CD4-positive, alpha-beta T cell treated with Interferon alpha-2 for 1 hour (primary cell): Measurements from ENCODE around the gene TADA2B.

Source experiments
- DNase-seq, 2 donors: peaks; one replicate each; pipeline ENCODE4 v3.0.0-alpha.2; 2020 to 2022

TADA2B gene

DNA sequence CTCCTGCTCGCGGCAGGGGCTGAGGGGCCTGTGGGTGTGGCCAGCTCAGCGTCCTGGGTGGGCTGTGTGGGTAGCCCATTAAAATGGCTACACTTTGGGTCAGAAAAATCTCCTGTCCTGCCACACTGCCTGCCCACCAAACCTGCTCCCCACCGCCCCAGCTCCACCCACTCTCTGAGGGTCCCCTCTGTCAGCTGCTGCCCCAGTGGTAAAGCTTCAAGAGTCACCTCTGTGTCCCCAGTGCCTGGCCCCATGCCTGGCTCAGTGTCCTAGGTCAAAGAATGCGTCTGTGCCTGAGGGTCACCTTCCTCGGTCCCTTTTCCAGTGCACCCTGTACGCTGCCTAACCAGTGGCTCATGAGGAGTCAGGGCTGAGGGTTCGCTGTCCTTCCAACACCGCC lies 24.9 kb upstream of the TADA2B start:
- DNase-seq = no peak

DNA sequence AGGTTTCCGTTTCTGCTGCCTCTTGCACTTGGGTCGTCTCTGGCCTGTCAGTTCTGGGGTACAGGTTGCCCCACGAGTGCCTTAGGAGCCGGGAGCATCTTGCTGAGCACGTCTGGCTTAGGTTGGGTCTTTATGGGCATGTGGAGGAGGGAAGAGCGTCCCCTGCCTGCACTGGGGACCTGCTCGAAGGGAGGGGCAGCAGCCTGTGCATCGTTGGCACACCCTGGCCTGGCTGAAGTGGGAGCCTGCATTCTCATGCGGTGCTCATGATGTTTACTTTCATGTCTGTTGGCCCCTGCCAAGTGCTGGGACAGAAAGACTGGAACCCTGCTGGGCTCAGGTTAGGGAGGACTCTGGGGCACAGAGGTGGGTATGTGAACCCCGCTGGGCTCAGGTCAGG lies 23.8 kb upstream of the TADA2B start:
- no peak for DNase-seq

DNA sequence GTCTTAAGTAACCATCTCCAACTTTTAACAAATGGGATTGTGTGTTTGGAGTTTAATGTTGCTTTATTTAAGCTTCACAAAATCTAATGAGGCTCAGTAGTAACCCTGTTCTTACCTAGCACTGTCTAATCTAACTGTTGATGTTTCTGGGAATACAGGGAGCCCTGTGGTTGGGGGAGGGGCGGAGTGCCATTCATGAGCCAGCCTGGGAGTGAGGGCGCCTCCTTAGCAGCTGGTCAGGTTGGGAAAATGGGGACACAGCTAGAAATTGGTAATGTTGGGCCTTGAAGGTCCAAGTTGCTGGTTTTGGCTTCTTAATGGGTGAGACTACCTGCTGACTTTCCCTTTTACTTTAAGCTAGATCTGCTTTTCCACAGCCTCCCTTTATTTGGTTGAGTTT lies 22.9 kb upstream of the TADA2B start:
- DNase-seq = no peak

DNA sequence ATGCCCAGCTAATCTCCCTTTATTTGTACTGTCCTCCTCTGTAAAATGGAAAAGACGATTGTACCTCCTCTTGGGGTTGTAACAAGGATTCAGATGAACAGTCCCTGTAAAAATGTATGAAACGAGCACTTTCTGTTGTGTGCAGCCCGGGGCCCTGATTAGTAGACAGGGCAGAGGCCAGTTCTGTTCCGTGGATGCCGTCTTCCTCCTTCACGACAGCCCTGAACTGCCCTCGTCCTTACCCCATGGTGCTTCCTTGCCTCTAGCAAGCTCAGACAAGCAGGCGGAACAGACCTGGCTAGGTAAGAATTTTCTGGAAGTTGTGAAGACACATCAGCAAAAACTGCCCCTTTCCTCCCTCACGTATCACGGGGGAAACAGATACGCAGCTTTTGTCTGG lies 22.3 kb upstream of the TADA2B start:
- no peak for DNase-seq

DNA sequence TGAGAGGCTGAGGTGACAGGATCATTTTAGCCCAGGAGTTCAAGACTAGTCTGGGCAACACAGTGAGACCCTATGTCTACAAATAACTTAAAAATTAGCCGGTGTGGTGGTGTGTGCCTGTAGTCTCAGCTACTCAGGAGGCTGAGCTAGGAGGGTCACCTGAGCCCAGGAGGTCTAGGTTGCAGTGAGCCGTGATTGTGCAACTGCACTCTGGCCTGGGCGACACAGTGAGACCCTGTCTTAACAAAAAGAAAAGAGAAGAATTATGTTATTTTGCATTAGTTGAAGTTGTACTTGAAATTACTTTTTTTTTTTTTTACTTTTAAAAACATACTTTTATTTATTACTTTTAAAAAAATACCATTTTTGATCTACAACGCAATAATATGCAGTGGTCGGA lies 21.8 kb upstream of the TADA2B start:
- no peak for DNase-seq

DNA sequence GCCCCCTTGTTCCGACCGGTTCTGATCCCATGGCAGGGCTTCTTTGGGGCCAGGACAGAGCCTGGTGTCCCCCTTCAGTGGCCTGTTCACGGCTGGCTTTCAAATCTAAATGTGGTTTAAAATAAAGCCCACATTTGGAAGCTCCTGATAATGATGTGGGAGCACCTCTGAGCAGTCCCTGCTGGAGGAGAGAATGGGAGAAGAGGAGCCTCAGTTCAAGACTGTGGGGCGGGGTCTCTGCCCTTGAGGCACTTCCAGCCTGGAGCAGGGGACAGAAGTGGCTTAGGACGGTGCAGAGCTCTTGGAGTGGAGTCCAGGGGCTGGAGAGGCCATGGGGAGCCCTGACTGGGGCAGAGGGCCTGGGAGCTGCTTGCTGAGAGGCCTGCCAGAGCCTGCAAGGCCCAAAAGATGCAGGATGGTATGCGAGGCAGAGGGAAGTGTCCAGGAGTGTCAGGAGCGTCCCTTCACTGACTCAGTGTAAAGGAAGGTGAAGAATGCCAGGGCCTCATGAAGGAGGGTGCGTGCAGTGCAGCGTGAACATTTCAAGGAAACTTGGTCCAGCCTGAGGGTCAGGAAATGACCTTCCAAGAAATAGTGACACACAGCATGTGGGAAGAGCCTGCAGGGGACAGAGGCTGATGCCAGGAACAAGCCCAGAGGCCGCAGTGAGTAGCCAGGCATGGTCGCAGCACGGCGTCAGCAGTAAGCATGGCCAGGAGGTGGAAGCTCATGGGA lies 21.1 kb upstream of the TADA2B start:
- DNase-seq = no peak

DNA sequence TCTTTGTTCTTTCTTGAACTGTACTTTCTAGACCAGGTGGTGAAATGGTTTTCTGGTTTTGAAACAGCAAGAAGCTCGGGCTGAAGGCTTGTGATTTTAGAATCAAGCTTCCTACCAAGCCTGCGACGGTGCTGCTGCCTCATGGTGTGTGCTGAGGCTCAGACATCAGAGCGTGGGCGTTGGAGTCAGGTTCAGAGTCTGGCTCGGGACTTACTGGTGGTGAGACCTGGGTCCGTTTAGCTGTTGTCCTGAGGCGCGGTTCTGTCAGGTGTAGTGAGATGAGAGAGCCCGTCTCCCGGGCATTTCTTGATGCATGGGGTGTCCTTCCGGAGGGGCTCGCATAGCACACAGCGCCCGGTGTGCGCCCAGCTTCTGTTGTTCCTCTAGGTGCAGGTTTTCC lies 19.7 kb upstream of the TADA2B start:
- no peak for DNase-seq

DNA sequence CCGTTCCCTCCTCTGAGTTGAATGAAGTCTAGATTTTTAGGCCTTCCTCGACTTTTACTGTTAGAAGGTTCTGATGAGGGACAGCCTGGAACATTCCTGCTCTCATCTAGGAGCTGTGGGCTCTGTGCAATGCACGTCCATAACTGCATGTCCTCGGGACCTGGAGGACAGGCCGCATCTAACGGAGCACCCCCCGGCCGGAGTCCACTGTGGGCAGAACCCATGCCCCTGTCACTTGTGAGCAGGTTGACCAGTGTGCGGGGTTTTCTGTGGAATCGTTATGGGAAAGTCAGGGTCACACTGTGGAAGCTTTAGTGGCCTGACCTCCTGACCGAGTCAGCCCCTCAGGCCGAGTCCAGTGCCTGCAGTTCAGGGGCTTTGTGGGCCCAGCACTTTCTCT lies 19.3 kb upstream of the TADA2B start:
- no peak for DNase-seq

DNA sequence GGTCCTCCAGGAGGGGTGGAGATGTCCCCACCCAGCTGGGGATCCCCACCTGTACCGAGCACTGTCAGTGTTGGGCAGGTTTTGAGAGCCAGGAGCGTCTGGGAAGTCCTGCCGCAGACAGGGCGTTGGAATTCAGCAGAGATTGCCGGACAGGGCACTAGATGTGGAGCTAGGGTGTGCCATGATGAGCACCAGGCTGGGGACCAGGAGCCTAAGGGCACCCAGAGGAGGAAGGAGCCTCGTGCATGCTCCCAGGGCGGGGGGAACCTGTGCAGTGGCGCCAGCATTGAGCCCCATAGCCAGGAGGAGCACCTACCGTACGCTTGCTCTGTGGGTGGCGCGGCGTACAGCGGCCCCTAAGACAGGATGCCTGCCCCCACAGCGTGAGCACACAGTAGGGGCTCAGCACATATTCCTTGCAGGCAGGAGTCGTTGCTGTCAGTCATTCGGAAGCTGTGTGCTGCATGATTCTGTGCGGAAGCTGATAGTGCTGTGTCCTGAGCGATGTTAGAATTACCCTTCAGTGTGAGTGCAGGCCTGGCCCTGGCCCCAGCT lies 18.8 kb upstream of the TADA2B start:
- DNase-seq = no peak

DNA sequence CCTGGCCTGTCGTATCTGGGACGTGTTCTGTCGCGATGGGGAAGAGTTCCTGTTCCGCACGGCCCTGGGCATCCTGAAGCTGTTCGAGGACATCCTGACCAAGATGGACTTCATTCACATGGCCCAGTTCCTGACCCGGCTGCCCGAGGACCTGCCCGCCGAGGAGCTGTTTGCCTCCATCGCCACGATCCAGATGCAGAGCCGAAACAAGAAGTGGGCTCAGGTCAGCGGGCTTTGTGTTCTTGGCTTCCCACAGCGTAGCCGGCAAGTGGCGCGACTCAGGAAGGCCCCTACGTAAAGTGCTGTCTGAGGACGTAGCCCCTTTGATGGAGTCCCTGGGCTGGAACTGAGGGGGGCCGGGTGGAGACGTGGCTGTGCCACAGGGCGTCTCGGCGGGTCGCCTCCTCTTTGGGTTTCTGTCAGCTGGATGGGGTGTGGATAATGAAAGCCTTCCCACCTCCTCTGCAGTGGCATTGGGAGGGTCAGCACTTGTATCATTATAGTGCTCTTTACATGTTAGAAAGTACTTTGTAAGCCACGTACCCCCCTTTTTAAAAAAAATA lies 18.1 kb upstream of the TADA2B start:
- no peak for DNase-seq

DNA sequence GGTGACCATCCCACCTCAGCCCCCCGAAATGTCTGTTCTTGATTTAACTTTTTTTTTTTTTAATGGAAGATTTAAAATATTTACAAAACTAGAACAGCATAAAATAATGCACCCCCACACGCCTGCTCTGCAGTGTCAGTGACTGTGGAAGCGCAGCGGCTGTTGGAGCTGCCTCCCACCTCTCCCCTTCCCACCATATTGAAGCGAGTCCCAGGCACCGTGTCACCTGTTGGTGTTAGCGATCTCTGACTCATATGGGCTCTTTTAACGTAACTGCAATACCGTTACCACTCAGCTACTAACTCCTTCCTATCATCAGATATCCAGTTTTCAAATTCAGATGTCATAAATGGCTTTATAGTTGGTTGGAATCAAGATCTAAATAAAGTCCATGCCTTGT lies 17.1 kb upstream of the TADA2B start:
- DNase-seq = no peak

DNA sequence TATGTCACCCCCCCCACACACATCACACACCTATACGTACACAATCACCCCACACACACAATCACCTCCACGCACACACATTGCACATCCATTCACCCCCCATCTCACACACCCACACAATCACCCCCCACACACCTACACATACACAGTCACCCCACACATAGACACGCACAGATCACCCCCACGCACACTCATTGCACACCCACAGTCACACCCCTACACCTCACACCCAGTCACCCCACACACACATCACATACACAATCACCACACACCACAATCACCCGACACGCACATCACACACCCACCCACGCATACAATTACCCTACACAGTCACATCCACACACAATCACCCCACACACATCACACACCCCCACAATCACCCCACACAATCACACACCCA lies 15.9 kb upstream of the TADA2B start:
- no peak for DNase-seq

DNA sequence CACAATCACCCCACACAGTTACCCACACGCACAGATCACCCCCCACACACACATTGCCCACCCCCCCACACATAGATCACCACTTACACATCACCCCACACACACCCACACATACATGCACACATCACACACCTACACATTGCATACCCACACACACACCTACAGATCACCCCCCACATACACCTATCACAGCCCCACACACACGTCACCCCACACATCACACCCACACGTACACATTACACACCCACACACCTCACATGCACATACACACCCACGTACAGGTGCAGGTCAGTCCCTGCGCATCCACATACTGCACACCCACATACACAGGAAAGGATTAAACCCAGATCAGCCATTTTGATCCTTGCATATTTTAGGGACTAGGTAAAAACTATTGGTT lies 15.3 kb upstream of the TADA2B start:
- no peak for DNase-seq

DNA sequence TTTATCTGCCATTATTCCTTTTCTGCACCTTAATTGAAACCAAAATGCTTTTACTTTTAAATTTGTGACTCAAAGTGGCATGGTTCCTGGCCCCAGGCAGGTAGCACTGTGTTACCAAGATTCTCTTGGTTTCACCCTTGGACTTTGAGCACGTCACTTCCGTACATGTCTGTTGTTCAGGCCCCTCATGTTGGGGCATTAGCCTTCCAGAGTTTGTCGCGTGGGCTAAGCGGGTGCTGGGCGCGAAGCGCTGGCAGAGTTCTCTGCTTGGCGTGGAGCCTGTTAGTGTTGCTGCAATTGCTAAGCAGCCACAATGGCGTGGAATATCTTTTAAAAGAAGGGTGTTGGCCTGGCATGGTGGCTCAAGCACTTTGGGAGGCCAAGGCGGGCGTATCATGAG lies 14.0 kb upstream of the TADA2B start:
- no peak for DNase-seq

DNA sequence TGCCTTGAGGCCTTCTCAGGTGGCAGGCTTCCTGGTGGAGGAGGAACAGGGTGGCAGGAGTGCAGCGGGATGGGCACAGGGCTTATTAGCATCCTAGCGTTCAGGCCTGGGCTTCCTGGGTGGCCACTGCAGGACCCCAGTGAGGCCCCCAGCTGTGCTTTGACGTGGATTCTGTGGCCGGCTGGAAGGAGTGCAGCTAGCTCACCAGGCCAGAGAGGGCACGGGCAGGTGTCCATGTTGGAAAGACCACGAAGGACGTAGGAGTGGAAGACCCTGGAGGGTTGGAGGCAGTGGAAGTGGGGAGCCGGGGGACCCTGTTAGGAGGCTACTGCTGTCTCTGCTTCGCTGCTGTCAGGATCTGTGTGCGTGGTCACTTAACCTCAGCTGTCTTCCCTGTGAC lies 13.3 kb upstream of the TADA2B start:
- DNase-seq = no peak

DNA sequence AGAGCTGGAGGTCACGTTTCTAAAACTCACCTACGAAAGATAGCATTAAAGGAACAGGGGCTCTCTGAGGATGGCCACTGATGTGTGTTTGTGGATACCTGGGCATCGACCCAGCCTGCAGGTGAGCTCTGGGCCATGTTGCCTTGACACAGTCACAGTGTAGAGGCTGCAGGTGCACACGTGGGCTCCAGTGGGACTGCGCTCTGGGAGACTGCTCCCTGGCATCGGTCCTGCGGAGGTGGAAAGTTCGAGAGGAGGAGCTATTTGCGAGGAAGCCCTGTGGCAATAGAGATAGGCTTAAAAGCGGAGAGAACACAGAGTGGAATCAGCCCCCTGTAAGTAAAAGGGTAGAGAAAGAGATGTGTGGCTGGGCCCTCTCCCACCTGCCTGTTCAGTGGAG lies 12.3 kb upstream of the TADA2B start:
- DNase-seq = no peak

DNA sequence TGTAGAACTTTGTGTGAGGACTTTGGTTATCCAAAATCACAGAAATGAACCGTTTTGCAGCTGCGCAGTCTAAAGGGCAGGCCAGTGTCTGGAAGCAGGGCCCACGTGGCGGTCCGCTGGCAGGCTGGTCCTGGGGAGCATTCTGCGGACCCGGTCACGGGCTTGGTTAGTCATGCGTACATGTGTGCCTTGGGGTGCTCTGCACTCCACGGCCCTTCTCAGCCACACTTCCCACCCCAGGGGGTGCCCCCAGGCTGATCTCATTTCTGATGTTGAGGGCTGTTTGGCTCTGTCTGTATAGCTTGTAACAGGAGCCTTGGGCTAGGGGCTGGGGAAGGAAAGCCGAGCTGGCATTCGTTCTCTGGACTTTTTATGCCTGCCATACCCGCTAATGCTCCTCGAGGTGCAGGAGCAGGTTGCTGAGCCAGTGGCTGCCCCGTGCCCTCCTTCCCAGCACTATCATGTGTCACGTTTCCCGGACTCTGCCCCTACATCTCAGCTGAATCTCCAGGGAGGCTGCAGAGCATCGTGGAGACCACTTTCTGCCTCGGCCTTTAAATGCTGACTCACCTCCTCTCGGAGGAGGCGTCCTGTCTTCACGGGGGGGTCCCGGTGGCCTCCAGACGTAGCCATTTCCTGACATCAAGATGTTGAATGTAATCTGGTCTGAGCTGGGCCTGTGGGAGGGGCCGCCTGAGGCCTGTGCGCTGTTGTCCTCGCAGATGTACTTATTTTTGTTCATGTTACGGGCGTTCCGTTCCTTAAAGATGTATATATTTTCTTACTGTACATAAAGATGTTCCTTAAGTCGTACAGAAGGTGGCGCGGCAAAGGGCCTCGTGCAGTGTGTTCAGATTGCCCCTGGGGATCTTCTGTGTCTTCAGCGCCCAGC lies 11.4 kb upstream of the TADA2B start:
- DNase-seq = no peak

DNA sequence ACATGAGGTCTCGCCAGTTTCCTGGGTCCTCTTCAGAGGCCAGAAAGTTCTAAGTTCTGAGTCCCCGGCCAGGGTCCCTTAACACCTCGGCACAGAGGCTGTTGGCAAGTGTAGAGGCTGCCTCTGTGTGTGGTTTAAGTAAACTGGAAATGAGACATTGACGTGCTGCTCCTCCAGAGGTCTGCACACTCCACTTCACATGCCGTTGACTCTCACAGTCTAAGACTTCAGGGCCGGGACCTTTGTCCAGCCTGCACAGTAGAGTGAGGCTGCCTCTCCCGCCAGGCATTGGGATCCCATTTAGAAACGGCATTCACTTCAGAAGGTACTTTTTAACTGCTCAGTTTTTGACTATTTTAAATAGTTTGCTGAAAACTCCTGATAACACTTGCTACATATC lies 10.6 kb upstream of the TADA2B start:
- no peak for DNase-seq

DNA sequence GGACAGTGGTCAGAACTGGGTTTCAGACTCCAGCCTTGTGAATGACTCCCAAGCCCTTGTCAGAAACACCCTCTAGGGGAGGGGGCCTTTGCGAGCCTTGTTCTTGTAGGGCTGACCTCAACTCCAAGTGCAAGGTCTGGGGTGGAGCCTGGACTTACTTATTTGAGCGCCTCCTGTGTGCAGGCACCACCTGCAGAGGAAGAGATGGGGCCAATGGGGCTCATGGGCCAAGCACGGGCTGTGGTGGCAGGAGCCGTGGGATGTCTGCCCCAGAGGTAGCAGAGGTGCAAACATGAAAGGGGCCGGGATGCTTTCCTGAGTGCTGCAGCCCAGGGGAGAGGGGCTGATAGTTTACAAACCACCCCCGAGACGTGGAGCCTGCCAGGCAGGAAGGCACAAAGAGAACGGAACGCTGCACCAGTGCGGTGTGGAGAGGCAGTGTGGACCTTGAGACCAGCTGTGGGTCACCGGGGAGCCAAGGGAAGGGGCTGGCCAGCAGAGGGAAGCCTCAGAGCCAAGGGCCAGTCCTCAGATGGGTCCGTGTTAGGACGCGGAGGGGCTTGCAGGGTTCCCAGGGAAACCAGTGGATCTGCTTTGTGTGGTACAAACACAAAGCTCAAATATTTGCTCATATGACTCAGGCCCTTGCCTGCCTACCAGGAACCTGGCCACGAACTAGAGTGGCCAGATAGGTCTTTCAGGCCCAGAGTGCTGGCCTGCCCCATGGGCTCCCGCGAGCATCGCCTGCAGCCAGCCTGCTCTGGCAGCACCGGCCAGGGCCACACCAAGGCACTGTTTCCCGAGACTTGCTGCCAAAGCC lies 8.7 kb upstream of the TADA2B start:
- no peak for DNase-seq

DNA sequence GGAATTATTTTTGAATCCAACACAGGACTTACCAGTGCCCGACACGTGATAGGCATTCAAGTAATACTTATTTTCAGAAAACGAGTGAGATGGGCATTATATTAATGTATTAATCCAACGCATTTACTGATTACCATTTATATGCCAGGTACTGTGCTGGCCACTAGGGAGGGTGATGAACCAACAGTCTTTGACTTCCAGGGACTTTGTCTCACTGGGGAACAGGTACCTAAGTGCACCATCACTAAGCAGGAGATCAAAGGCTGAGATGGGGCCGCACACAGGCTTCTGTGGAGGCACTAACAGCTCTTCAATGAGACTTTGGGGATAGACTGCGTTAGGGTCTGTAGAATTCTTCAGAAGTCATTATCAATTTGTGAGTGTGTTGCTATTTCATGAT lies 5.7 kb upstream of the TADA2B start:
- peak in 1 of 2 donors; percentile 15 for DNase-seq

DNA sequence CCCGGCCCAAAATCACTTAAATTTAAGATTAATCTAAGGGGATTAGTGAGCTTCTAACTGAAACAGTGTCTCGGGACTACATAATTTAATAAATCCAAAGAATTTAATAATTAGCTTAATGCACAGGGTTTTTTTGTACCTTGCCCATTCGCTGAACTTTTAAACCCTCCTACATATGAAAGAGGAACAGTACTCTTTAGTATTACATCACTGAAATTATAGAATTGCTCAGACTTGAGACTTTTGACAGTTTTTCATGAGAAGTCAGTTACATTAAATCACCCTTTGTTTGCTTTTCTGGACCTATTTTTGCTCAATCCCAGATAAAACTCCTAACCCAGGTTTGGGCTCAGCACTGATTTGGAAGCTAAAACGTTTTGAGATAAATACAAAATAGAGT lies 2.4 kb upstream of the TADA2B start:
- no peak for DNase-seq

DNA sequence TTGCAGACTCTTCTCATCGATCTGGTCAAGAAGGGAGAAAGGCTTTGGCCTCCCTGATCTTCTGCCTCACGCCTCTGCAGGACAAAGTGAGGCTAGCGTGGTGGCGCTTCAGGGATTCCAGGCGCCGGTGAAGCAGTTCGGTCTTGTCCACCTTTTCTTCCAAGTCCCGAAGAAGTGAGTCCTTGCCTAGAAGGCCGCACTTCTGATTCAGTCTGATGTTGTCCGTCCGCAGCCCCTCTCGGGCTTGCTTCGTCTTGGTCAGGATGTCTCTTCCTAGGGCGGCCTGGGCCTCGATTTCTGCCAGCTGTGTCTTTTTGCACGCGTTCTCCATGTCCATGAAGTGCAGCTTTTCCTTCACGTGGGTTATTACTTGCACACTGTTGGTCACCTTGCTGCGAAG lies 1.9 kb upstream of the TADA2B start:
- no peak for DNase-seq
